Parathyroid adenoma (tissue), 2 donors: ENCODE results near the gene ALDOC.

Source experiments
- H2AFZ ChIP-seq: fragments of 300-600 bp; sonication (generic); one replicate; pipeline ENCODE4 v1.7.0; 2017; ENCODE audit warnings: antibody characterized with exemption, mild to moderate bottlenecking
- H3K27ac ChIP-seq: fragments of 300-600 bp; sonication (generic); one replicate; pipeline ENCODE4 v1.7.0; 2017
- H3K27me3 ChIP-seq: fragments of 300-600 bp; sonication (generic); one replicate; pipeline ENCODE4 v1.7.0; 2017; ENCODE audit warnings: low read length; ENCODE audit not compliant: control insufficient read depth, insufficient read depth
- H3K36me3 ChIP-seq: fragments of 300-600 bp; sonication (generic); one replicate; pipeline ENCODE4 v1.7.0; 2017; ENCODE audit warnings: low read length; ENCODE audit not compliant: control insufficient read depth, insufficient read depth
- H3K4me1 ChIP-seq: fragments of 300-600 bp; sonication (generic); one replicate; pipeline ENCODE4 v1.7.0; 2017; ENCODE audit warnings: control low read depth
- H3K4me2 ChIP-seq: fragments of 300-600 bp; sonication (generic); one replicate; pipeline ENCODE4 v1.7.0; 2017; ENCODE audit warnings: low read length
- H3K4me3 ChIP-seq: fragments of 300-600 bp; sonication (generic); one replicate; pipeline ENCODE4 v1.7.0; 2017; ENCODE audit warnings: low read depth, low read length
- H3K79me2 ChIP-seq: fragments of 300-600 bp; sonication (generic); one replicate; pipeline ENCODE4 v1.7.0; 2017; ENCODE audit warnings: control low read depth
- H3K9ac ChIP-seq: fragments of 300-600 bp; sonication (generic); one replicate; pipeline ENCODE4 v1.7.0; 2017; ENCODE audit warnings: mild to moderate bottlenecking
- H3K9me3 ChIP-seq: fragments of 300-600 bp; sonication (generic); one replicate; pipeline ENCODE4 v1.7.0; 2017; ENCODE audit warnings: low read length; ENCODE audit not compliant: control insufficient read depth
- CTCF ChIP-seq: fragments of 300-600 bp; sonication (generic); IDR thresholded peaks from one replicate; pipeline ENCODE4 v1.7.0; 2017; ENCODE audit warnings: antibody characterized with exemption, mild to moderate bottlenecking
- donor health status: primary hyperparathyroidism.

ALDOC gene

GRCh38 chr17:28576758-28577465 is at the start of gene ALDOC:
Gene ALDOC (minus strand): TSS chr17:28576895. CDS start chr17:28575532, 1,363 bp downstream.
- Histone ChIP-seq H3K79me2 (peaks cover under 1% of the 10 kb centered on the region), H2AFZ (peak within 1 kb of the TSS; percentile 65), H3K27me3 (no peaks in the 10 kb centered on the region), H3K27ac (no peak within 1 kb of the TSS), H3K4me3 (no peak within 1 kb of the TSS), H3K9ac (no peak within 1 kb of the TSS), H3K9me3 (no peaks in the 10 kb centered on the region), H3K4me2 (peak within 1 kb of the TSS; percentile 45), H3K36me3 (no peaks in the 10 kb centered on the region), H3K4me1 (no peaks in the 10 kb centered on the region)
- no peak for TF ChIP-seq CTCF

- H3K9ac ChIP-seq, result no peak overlapping the region
- H2AFZ ChIP-seq, result no peak overlapping the region
- no peak overlapping the region for H3K4me2 ChIP-seq
- H3K27ac ChIP-seq, result no peak overlapping the region
- H3K79me2 ChIP-seq, result no peaks in the 10 kb centered on the region
- TF ChIP-seq CTCF, result no peak
- no peaks in the 10 kb centered on the region for H3K36me3 ChIP-seq
- H3K27me3 ChIP-seq, result no peaks in the 10 kb centered on the region
- H3K9me3 ChIP-seq, result no peaks in the 10 kb centered on the region
- no peak overlapping the region for H3K4me3 ChIP-seq
- no peaks in the 10 kb centered on the region for H3K4me1 ChIP-seq
Measured at GRCh38 chr17:28624148-28624547, 47.5 kb upstream of the ALDOC start.

GRCh38 chr17:28623696-28624095 is 47.0 kb upstream of the ALDOC start:
- Histone ChIP-seq H3K79me2 (no peaks in the 10 kb centered on the region), H2AFZ (no peak overlapping the region), H3K36me3 (no peaks in the 10 kb centered on the region), H3K4me2 (no peak overlapping the region), H3K27ac (no peak overlapping the region), H3K4me1 (no peaks in the 10 kb centered on the region), H3K4me3 (no peak overlapping the region), H3K9me3 (no peaks in the 10 kb centered on the region), H3K9ac (no peak overlapping the region), H3K27me3 (no peaks in the 10 kb centered on the region)
- TF ChIP-seq CTCF, result no peak

- Histone ChIP-seq H3K4me1 (no peaks in the 10 kb centered on the region), H3K9ac (no peak overlapping the region), H3K36me3 (no peaks in the 10 kb centered on the region), H2AFZ (no peak overlapping the region), H3K4me2 (no peak overlapping the region), H3K79me2 (no peaks in the 10 kb centered on the region), H3K27me3 (no peaks in the 10 kb centered on the region), H3K27ac (no peak overlapping the region), H3K4me3 (no peak overlapping the region), H3K9me3 (no peaks in the 10 kb centered on the region)
- TF ChIP-seq CTCF, result no peak
Measured at GRCh38 chr17:28622186-28622585, 45.5 kb upstream of the ALDOC start.

- Histone ChIP-seq H3K9ac (no peak overlapping the region), H3K9me3 (no peaks in the 10 kb centered on the region), H3K36me3 (no peaks in the 10 kb centered on the region), H3K4me1 (no peaks in the 10 kb centered on the region), H3K4me3 (no peak overlapping the region), H3K79me2 (no peaks in the 10 kb centered on the region), H3K4me2 (no peak overlapping the region), H3K27me3 (no peaks in the 10 kb centered on the region), H3K27ac (no peak overlapping the region), H2AFZ (no peak overlapping the region)
- no peak for TF ChIP-seq CTCF
Measured at GRCh38 chr17:28620010-28620409, 43.3 kb upstream of the ALDOC start.
